ENCODE data around the gene MAFB. TPM values are rescaled to one million over a fixed set of nuclear protein-coding genes. Genes with fewer than 3 reads are reported as not detected.
"Not testable (repeated sequence)": the region's sequence is repeated elsewhere in the genome, so short reads cannot be mapped to it uniquely, and the experiment has no call there.

MAFB gene
- 0.37 and 0.78 TPM in 2 replicates for total RNA-seq
- 0.53 TPM for polyA plus RNA-seq (2012)

GRCh38 chr20:40689100-40689942, at the start of gene MAFB:
TSS of gene MAFB (minus strand) at chr20:40689236. CDS start at chr20:40688850, 386 bp downstream.
- DNase-seq (ENCODE audit: low read depth): peak; percentile 72

- not testable (repeated sequence) for DNase-seq (ENCODE audit: low read depth)
Measured at GRCh38 chr20:40736468-40736867, 47.4 kb upstream of the MAFB start.

GRCh38 chr20:40728996-40729395, 40.0 kb upstream of the MAFB start:
- DNase-seq (ENCODE audit: low read depth): peak; percentile 54

GRCh38 chr20:40728470-40728869, 39.4 kb upstream of the MAFB start:
- no peak for DNase-seq (ENCODE audit: low read depth)

- no peak for DNase-seq (ENCODE audit: low read depth)
Measured at GRCh38 chr20:40727960-40728359, 38.9 kb upstream of the MAFB start.

DNA sequence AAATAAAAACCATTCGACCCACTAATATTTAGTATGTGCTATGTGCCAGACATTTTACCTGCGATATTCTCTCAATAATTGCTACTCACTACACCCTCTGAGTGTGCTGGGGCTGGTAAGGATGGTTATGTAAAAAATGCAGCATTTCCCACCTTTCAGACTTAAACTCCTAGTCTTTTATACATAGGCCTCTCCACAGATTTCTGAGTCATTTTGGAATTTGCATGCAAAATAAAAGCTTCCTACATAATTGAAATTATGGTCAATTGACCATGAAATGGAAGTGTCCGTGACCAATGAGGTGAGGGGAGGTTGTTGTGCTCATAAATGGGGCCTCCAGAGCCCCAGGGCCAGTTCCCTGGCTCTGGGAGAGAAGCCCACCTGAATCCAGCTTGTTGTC, 37.7 kb upstream of the MAFB start:
- DNase-seq (ENCODE audit: low read depth): no peak

DNA sequence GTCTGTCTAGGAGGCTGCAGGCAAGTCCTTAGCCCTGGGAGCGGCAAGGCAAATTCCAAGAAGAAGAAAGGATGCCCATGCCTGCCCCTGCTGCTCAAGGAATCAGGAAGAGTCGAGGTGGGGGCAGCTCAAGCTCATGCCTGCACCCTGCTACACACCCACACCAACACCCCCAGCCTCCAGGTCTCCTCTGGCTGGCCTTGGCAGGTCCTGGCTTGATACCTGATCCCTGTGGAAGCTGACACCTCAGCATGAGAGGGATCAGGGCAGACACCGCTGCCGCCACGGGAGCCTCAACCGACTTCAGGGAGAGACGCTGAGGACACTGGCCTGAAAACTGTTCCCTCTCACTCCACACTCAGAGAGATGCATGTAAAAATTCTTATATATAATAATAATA, 35.5 kb upstream of the MAFB start:
- DNase-seq (ENCODE audit: low read depth): no peak

DNA sequence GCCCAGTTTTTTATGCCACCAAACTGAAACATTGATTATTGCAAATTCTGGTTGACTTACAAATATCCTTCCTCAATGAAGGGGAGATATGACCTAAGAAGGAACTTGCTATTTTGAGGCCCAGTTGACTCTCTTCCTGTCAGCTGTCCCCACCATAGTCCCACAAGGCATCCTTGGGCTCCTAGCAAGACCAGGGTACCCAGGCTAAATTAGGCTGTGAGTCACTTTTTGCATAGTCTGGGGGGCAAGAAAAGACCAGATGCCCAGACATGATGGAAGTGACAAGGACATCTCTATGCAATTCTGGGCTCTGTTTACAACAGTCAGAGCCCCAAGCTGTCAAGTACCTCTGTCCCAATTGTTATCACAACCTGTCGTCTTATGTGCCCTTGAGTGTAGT, 31.8 kb upstream of the MAFB start:
- peak; percentile 51 for DNase-seq (ENCODE audit: low read depth)

DNA sequence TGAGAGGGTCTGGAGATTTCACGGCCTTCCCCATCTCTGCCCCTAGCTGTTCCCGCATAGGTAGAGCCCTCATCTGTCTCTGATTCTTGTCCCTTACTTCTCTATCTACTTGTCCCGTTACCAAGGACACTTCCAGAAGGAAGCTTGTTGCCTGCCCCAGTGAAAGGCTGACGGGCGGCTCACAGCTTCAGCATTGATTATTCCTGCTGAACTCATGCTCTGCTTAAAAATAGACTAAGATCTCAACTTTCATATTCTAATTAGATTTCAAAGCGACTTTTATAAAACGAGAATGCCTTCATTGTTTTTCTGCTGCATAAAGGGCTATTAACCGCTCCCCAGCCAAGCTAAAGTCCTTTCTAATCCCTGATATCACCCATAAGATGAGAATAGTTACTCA, 31.1 kb upstream of the MAFB start:
- DNase-seq (ENCODE audit: low read depth): no peak

DNA sequence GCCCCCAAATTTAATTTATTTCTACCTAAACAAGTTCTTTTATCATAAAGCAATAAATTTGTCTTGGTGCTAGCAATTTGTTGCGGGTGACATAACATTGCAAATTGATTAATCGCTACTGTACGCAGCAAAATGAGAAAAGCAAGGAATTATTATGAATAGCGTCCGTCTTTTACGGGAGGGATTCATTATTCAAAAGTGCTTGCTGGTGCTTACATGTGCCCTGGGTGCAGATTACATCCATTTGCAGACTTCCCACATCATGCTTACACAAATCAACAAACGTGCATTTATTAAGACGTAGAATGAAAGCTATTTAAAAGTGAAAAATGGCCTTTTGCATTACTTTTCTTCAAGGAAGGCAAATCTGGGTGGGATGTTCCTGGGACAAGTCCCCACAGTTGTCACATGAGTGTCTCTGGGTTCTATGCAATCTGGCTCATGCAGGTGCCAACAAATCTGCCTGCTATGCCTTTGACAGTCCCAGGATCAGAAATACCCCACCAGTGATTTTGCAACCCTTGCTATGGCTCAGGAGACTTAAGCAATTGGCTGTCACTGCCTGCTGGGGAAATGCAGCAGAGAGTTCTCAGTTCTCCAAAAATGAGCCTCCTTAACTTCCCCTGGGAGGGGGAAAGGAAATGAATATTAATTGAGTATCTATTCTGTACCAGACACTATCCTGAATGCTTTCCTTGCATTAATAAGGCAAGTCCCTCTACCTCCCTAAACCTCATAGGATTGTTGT, 30.1 kb upstream of the MAFB start:
- no peak for DNase-seq (ENCODE audit: low read depth)

- no peak for DNase-seq (ENCODE audit: low read depth)
Measured at GRCh38 chr20:40718214-40718977, 29.4 kb upstream of the MAFB start.

GRCh38 chr20:40717343-40717865, 28.4 kb upstream of the MAFB start:
- DNase-seq (ENCODE audit: low read depth): no peak

GRCh38 chr20:40715491-40715890, 26.5 kb upstream of the MAFB start:
- no peak for DNase-seq (ENCODE audit: low read depth)

DNA sequence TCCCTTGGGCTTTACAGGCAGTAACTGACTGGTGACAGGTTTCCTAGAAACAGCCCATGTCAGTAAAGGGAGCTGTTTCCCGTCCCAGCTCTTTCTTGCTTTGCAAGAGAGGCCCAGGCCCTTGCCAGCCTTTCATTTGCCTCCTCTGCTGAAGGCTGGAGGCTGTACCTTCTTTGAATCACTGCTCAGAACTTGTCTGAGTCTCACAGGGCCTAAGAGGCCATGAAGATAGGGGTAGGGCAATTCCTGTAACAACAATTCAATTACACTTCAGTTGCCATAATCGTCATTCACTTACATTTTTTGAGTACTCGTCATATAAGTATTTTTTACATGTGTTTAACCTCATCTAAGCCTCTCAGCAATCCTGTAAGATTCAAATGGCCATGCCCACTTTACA, 25.9 kb upstream of the MAFB start:
- DNase-seq (ENCODE audit: low read depth): no peak

DNA sequence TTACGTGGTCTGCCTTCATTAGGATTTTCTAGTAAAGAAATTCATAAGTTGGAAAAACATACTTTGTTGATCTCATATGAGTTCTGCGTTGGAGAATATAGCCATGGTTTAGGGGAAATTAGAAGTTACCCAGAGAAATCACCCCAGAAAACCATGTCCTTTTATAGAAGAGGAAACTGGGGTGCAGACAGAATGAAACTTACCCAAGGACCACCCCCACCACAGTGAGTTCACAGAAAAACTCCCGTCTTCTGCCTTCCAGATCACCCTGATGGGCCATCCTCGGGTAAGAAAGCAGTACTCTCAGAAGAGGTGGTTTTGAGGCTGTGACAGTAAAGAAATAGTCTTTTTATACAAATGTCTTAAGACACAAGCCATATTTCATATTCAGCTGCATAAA, 25.1 kb upstream of the MAFB start:
- DNase-seq (ENCODE audit: low read depth): no peak

- no peak for DNase-seq (ENCODE audit: low read depth)
Measured at GRCh38 chr20:40713508-40713907, 24.5 kb upstream of the MAFB start.

DNA sequence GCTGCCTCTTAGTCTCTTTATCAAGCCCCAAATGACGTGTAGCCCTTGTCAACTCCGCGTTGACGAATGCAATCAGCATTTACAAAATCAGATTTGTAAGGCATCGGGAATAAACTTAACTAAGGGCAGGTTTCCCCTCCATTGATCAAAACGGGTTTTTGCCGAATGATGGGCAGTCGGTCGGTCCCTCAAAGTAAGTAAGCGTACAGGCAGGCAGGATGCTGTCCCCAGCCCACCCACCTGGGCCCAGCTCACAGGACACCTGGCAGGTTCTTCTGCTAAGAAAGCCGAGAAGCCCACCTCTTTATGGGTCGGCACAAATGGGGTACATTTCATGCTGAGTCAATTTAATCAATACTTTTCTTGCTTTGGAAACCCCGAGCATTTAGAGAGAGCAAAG, 22.0 kb upstream of the MAFB start:
- no peak for DNase-seq (ENCODE audit: low read depth)

- DNase-seq (ENCODE audit: low read depth): no peak
Measured at GRCh38 chr20:40710603-40711002, 21.6 kb upstream of the MAFB start.

DNA sequence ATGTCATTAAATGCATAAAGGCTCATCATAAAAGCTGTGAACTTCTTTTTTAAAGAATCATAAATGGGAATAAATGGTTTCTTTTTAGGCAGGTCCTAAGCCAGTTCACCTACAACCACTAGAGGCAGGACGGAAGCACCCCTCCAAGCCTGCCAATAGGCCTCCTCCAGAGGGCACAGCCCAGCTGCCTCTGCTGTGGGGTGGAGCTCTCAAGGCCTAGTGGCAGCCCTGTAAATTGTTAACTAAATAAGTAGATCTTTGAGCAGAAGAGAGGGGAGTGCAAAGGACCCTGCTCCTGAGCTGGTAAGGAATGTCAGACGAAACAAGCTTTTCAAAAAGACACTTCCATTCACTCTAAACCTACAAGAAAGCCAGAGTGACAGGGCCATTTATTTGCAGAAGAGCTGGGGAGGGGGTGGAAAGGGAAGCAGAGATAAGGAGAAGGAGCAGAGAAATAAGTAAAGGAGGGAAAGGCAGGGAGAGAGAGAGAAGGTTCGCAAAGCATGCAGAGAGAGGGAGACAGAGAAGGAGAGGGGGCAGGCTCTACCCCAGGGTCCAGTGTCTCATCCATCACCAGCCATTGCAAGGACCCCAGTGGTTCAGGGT, 18.0 kb upstream of the MAFB start:
- no peak for DNase-seq (ENCODE audit: low read depth)

DNA sequence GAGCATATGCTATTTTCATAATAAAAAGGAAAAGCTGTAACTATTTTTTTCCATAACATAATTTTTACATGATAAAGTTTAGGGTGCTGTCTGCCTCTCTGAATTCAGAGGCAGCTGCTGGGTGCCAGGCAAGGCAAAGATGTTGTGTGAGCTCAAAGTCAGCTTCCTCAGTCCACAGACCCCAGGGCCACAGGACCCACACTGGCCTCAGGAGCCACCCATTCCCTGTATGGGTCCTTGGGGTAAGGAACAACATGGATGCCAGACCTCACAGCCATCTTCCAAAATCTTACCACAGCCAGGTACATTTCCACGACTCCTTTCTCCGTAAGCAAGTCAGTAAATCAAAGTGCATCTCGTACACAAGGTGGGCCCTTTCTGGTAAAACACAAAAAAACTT, 16.4 kb upstream of the MAFB start:
- no peak for DNase-seq (ENCODE audit: low read depth)

- DNase-seq (ENCODE audit: low read depth): no peak
Measured at GRCh38 chr20:40704828-40705227, 15.8 kb upstream of the MAFB start.
